Measurements from ENCODE around the gene BMP7.

Gene BMP7

DNA sequence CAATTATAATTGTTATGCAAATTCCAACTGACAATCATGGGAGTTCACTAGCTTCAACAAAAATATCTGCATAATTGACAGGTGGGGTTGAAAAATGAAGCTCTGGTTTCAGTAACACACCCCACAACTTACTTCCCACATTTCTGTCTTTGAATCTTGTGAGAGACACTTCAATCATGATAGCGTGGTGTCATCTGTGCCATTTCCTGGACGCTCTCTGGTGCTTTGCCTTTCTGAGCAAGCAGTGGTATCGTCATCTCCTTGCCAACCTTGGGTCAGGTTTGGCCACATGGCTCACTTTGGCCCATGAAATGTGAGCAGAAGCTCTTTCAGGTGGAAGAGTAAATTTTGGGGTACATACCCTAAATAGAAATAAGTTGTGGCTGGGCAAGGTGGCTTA lies 10.2 kb downstream of the BMP7 start:
- DNase-seq (ENCODE audit: insufficient read length) (no peak), FAIRE-seq (no peak)
- TF ChIP-seq TAF1 (IDR thresholded peaks at IDR 0.05; ENCODE audit: borderline replicate concordance, low read depth, low read length) (no peak), POLR2AphosphoS5 (IDR thresholded peaks at IDR 0.05; ENCODE audit: low read depth, low read length) (no peak)

DNA sequence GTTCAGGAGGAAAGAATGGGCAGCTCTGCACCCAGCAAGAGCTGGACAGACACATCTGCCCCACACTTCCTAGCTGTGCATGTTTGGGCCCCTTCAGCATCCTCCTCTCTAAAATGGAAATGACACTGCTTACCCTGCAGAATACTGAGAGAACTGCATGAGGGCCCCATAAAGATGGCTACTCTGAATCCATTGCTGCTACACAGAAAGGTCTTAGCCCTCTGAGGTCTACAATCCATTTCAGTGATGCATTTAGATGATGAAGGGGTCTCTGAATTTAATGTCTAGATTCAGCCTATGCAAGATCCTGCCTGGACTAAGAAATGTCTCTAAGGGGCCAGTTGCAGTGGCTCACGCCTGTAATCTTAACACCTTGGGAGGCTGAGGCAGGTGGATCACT lies 11.3 kb downstream of the BMP7 start:
- DNase-seq (ENCODE audit: insufficient read length) (no peak), FAIRE-seq (no peak)
- no peak for TF ChIP-seq POLR2A (IDR thresholded peaks at IDR 0.05; ENCODE audit: low read depth, low read length)

DNA sequence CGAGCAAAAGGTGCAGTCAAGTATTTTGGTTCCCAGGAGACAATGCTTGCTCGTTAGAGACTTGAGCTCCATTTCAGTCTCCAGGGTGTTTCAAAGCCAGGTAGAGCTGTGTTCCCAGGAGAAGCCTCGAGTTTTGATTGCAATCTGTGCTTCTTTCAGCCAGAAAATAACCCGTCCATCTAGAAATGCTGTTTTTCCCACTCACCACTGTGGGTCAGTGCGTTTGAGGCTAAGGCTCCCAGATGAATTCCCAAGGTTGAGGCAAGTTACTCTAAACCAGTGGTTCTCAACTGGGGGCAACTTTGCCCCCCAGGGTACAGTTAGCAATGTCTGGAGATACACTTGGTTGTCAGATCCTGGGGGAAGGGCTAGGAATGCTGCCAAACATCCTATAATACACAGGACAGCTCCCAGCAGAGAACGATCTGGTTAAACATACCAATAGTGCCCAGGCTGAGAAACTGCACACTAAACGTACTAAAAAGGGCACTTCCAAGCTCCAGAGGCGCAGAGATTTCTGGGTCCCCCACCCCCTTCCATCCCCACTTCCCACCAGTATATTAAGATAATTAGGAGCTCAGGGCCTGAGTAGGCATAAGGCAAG lies 13.8 kb downstream of the BMP7 start:
- TF ChIP-seq TAF1 (IDR thresholded peaks at IDR 0.05; ENCODE audit: borderline replicate concordance, low read depth, low read length): no peak
- TF ChIP-seq POLR2AphosphoS5 (IDR thresholded peaks at IDR 0.05; ENCODE audit: low read depth, low read length): no peak
- no peak for DNase-seq (ENCODE audit: insufficient read length)
- FAIRE-seq: no peak

DNA sequence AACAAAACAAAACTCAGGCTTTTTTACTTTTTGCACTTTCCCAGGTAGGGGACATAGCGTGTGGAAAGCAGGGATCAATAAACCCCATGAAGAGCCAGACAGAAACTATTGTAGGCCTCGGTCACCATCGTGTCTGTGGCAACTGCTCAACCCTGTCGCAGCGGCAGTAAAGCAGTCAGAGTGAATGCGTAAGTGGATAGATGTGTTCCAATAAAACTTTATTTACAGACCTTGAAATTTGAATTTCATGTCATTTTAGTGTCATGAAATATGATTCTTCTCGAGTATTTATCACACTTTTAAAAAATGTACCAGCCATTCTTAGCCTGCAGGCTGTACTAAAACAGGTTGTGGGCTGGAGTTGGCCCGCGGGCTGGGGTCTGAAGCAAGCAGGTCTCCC lies 14.5 kb downstream of the BMP7 start:
- FAIRE-seq: no peak
- no peak for TF ChIP-seq TAF1 (IDR thresholded peaks at IDR 0.05; ENCODE audit: borderline replicate concordance, low read depth, low read length)
- TF ChIP-seq POLR2AphosphoS5 (IDR thresholded peaks at IDR 0.05; ENCODE audit: low read depth, low read length): no peak
- TF ChIP-seq POLR2A (IDR thresholded peaks at IDR 0.05; ENCODE audit: low read depth, low read length): no peak
- no peak for DNase-seq (ENCODE audit: insufficient read length)

DNA sequence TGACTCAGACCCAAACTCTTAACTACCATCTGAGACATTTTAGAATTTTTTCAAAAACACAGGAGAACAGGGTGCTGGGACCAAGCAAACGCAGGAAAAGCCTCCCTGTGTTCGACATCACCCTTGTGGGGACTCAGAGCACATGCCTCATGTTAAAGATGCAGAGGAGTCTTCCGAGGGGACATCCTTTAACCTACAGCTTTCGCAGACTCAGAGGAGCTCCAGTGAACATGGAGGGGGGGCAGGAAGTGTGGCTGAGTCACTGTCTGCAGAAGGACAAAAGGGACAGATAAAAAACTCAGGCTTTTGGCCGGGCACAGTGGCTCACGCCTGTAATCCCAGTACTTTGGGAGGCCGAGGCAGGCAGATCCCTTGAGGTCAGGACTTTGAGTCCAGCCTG lies 15.1 kb downstream of the BMP7 start:
- FAIRE-seq (no peak), DNase-seq (ENCODE audit: insufficient read length) (no peak)
- TF ChIP-seq POLR2A (IDR thresholded peaks at IDR 0.05; ENCODE audit: low read depth, low read length) (no peak), TAF1 (IDR thresholded peaks at IDR 0.05; ENCODE audit: borderline replicate concordance, low read depth, low read length) (no peak), POLR2AphosphoS5 (IDR thresholded peaks at IDR 0.05; ENCODE audit: low read depth, low read length) (no peak)

DNA sequence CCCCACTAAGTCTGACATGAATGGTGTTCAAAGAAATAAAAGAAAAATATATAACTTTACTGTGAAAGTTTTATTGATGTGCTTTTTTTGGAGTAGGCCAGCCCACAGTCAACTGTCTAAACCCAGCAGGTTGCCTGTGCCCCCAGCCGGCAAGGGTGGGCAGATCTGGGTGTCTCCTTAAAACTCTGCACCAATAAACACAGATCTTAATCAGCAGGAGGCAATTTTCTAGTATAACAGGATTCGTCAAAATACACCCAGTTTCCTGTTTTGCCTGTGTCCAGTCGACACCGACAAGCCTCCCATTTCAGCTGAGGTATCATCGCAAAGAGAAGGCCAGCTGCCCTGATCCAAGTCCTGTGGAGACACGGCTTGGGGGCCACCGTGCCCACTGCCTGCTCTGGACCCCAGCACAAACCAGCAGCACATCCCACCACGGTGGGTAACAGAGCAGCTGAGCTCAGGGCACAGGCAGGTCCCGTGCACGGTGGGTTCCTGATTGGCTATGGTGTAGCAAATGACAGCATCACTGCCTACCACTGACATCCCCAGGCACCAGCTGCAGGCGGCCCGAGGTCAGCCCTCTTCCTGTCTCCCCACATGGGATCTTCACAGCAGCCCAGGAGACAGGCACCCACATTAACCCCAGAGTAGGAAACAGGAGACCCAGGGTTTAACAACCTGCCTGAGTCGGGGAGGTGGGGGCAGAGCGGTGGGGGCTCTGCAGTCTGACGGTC lies 15.7 kb downstream of the BMP7 start:
- DNase-seq (ENCODE audit: insufficient read length) (no peak), FAIRE-seq (no peak)
- TF ChIP-seq POLR2AphosphoS5 (IDR thresholded peaks at IDR 0.05; ENCODE audit: low read depth, low read length) (no peak), TAF1 (IDR thresholded peaks at IDR 0.05; ENCODE audit: borderline replicate concordance, low read depth, low read length) (no peak), POLR2A (IDR thresholded peaks at IDR 0.05; ENCODE audit: low read depth, low read length) (no peak)

DNA sequence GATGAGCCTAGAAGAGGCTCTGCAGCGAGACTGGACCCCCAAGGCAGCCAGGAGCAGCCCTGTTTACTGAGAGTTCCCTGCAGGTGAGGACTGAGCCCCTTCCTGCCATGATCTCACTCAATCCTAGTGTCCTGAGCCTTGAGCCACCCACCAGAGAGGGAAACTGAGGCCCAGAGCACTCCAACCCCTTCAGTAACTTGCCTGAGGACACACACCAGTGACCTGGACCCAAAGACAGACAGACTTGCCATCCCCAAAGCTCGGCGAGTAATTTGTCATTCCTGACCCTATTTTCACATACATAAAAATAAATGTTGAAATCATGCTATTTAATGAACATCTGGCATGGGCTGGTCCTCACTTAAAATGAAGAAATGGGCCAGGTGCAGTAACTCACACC lies 16.7 kb downstream of the BMP7 start:
- no peak for FAIRE-seq
- no peak for DNase-seq (ENCODE audit: insufficient read length)
- no peak for TF ChIP-seq POLR2A (IDR thresholded peaks at IDR 0.05; ENCODE audit: low read depth, low read length)
- TF ChIP-seq POLR2AphosphoS5 (IDR thresholded peaks at IDR 0.05; ENCODE audit: low read depth, low read length): no peak

DNA sequence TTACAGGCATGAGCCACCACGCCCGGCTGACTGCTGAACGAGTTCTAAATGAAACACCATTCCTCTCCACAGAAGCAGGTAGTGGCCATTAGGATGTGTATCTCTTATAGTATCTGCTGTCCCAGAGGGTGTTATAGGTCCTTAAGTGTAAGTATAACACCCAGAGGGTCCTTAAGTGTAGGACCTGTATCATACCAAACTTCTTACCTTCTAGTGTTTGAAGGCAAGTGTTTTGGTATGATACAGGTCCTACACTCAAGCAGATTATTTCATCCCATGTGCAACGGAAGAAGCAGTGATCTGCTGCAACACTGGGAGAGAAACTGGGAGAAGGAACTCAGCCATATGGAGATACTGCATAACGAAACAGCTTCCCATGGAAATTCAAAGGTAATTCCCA lies 17.4 kb downstream of the BMP7 start:
- FAIRE-seq (no peak), DNase-seq (ENCODE audit: insufficient read length) (no peak)
- no peak for TF ChIP-seq TAF1 (IDR thresholded peaks at IDR 0.05; ENCODE audit: borderline replicate concordance, low read depth, low read length)
- no peak for TF ChIP-seq POLR2AphosphoS5 (IDR thresholded peaks at IDR 0.05; ENCODE audit: low read depth, low read length)
- TF ChIP-seq POLR2A (IDR thresholded peaks at IDR 0.05; ENCODE audit: low read depth, low read length): no peak

DNA sequence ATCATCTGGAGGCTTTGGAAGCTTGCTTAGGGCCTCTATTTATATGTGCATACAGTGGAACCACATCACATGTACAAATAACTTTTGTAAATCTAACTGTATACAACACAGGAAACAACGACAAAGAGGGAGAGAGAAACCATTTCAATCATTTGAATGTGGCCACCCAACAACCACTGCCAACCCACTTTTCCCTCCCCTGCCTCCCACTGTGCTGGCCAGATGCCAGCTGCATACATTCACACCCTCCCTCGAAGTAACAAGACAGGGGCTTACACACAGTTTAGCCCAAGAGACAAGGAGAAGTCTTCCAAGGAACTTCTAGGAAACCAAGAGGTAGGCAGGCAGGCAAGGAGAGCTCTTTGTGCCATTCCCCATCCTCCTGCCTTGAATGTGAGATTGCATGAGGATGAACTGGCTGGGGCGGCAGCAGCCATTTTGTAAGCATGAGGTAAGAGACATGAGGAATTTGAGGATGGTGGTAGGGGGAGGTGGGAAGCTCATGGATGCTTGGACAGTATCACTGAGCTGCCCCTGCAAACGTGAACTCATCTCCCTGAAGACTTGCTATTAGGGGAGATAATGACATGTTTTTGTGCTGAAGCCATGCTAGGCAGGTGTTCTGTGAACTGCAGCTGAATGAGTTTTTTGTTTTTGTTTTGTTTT lies 18.2 kb downstream of the BMP7 start:
- TF ChIP-seq POLR2AphosphoS5 (IDR thresholded peaks at IDR 0.05; ENCODE audit: low read depth, low read length) (no peak), POLR2A (IDR thresholded peaks at IDR 0.05; ENCODE audit: low read depth, low read length) (no peak), TAF1 (IDR thresholded peaks at IDR 0.05; ENCODE audit: borderline replicate concordance, low read depth, low read length) (no peak)
- FAIRE-seq: no peak

DNA sequence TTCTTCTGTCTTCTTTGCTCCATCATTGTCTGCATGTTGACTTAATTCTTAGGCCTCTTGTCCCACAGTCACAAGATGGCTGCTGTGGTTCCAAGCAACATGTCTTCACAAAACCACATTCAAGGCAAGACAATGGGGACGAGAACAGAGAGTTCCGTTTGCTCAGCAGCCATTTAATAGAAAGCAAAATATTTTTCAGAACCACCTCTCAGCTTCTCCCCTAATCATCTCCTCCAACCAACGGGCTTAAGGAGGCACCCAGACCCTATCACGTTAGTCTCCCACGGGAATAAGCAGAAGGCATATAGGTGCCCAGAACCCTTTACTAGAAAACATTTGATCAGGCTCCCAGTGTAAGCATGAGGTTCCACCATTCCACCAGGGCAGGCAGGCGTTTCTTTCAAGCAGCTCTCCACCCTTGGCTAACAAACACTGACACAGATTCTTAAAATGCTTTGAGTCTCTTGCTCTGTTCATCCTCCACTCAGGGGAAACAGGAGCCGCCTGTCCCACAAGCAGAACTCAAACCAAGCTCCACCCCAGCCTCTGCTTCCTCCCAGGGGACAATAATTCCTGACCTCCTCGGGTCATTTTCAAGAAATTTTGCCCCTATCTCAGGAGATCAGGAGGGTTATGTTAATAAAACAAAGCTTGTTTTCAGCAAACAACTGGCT lies 19.0 kb downstream of the BMP7 start:
- no peak for FAIRE-seq
- TF ChIP-seq TAF1 (IDR thresholded peaks at IDR 0.05; ENCODE audit: borderline replicate concordance, low read depth, low read length): no peak
- TF ChIP-seq POLR2AphosphoS5 (IDR thresholded peaks at IDR 0.05; ENCODE audit: low read depth, low read length): no peak
- TF ChIP-seq POLR2A (IDR thresholded peaks at IDR 0.05; ENCODE audit: low read depth, low read length): no peak

More for the DNA sequence above, 18.2 kb downstream of the BMP7 start:
- DNase-seq (ENCODE audit: insufficient read length): no peak

DNA sequence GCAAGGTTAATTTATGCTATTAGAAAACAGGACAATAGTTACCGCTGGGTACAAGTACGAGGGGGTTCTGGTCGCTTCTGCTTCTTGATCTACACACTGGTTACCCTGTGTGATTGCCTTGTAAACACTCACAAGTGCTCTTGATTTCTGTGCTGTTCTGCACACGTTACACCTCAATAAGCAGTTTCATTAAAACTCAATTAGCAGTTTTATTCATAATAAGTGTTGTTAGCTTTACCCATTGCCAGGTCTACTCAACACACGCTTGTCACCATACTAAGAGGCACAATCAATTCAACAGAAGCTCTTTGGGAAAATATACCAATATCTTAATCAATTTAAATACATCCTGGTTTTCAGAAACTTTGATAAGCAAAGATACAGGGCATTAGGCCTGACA lies 20.4 kb downstream of the BMP7 start:
- DNase-seq (ENCODE audit: insufficient read length) (no peak), FAIRE-seq (no peak)
- TF ChIP-seq POLR2A (IDR thresholded peaks at IDR 0.05; ENCODE audit: low read depth, low read length): no peak
- no peak for TF ChIP-seq TAF1 (IDR thresholded peaks at IDR 0.05; ENCODE audit: borderline replicate concordance, low read depth, low read length)
- no peak for TF ChIP-seq POLR2AphosphoS5 (IDR thresholded peaks at IDR 0.05; ENCODE audit: low read depth, low read length)

More for the DNA sequence above, 19.0 kb downstream of the BMP7 start:
- DNase-seq (ENCODE audit: insufficient read length): no peak
